ENCODE data around the gene S100A16.
"Not testable (repeated sequence)": the region's sequence is repeated elsewhere in the genome, so short reads cannot be mapped to it uniquely, and the experiment has no call there.

The S100A16 gene

DNA sequence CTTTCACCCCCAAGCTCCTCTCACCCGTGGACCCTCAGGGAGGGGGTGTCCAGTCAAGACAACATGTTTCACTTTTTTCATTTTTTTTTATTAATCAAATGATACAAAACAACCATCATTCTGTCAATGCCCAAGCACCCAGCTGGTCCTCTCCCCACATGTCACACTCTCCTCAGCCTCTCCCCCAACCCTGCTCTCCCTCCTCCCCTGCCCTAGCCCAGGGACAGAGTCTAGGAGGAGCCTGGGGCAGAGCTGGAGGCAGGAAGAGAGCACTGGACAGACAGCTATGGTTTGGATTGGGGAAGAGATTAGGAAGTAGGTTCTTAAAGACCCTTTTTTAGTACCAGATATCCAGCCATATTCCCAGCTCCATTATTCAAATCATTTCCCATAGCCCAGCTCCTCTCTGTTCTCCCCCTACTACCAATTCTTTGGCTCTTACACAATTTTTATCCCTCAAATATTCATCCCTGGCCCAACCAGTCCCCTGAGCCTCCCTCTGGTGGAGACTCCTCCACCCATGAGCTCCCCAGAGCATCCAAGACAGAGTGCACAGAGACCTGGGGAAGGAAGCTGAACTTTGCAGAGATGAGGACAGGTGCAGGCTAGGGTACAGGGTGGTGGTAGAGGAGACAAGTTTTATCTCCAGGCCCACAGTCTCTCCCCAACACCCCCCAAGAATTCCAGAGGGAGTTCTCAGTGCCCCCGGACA is 1.4 kb upstream of the S100A16 start:
- DNase-seq: no peak

DNA sequence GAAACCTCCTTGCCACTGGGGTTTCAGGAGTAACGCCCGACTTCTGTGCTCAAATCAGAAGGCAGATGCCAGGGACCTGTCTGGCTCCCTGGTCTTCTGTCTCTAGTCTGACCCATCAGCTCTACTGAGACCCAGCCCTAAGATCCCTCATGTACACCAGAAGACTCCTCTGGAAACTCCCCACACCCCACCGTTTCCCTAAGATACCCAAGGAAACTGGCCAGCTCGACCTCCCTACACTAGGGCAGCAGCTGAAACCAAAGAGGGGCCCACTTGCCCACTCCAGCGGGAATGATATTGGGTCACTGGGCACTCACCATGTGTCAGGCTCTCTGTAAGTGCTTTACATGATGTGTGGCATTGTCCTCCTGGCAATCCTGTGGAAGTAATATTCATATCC is 469 bp upstream of the S100A16 start:
- DNase-seq: no peak

DNA sequence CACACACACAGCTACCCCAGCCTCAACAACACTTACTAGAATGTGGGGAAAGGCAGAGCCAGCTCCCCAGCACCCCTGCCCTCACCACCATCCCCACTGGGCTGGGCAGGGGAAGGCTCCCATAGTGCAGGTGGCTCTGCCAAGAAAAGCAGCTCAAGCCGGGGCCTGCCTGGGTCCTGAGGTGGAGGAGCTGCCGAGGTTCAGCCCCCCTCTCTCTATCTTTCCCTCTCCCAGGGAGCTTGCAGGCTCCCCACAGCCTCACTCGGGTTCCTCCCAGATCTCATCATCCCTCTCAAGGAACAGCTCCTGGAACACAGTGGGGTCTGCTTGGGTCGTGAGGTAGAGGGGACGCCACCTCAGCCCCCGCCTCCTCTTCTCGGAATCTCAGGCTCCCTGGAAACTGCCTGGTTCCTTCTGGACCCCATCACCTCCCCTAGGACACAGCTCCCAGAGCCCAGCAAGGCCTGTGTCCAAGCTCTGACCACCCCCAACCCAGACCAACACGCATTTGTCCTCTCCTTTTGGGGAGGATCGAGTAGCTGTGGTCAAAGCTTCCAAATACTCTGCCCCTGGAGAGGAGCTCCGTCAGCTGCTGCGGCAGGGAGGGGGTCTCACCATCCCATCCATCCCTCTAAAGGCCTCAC is 704 bp downstream of the S100A16 start:
- DNase-seq: no peak

DNA sequence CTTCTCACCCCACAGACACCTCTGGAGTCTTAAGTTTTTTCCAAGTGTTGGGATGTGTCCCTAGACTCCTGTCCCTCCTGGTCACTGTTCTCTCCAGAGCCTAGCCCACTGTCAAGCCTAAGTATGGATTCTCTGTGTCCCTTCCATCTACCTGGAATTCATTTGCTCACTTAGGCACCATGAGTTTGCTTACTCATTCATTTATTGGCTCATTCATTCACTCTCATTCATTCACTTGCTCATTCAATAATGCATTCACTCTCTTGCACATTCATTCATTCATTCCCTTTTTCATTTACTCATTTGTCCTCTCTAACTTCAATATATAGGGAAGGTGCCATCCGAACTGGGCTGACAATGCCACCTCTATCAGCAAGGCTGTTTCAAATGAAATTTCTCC is 1.6 kb downstream of the S100A16 start:
- DNase-seq: no peak

DNA sequence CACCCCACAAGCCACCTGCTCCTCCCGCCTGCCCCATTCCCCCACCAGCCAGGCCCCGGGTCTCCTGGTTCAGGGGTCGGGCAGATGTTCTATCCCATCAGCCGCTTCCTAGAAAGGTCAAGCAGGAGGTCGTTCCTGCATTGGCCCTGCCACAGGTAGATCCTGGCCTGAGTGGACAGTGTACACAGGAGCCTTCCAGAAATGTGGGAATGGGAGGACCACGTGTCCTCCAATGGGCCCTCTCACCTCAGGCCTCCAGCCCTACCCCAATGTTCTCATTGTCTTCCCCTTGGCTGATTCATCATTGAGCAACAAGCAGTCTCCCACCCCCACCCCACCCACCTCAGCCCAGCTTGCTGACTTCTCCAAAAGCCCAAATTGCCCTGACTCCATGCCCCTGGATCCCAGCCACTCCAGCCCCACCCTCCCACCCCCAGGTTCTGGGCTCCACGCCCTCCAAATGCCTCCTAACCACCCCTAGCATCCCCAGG is 2.1 kb downstream of the S100A16 start:
- no peak for DNase-seq

DNA sequence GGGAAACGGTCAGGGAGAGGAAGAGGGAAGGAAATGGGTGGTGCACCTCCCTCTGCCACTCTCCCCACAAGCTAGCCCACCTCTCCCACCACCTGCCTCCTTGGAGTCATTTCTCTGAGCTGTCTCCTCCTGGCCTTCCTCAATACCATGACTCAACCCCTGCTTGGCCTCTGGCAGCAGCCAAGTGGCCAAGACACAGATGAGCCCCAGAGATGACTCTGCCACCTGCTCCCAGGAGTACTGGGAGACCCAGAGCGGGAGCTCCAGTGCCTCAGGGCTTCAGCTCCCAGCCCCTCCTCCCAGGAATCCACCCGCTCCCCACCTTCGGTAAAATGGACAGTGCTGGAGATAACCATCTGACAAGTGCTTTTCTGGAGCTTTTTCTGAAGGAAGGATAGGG is 2.6 kb downstream of the S100A16 start:
- no peak for DNase-seq

DNA sequence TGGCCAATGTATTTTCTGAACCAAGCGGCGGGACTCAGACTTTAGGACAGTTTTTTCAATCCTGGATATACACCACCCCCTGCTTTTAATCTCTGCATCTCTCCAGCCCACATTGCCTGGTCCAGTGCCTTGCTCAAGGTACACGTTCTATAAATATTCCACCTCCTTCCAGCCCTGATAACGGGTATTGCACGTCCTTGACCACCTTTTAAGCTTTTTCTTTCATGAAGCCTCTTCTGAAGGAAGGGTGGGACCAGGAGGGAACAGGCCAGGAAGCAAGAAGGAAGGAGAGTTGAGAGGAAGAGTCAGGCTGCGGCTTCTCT is 3.4 kb downstream of the S100A16 start:
- DNase-seq: no peak

DNA sequence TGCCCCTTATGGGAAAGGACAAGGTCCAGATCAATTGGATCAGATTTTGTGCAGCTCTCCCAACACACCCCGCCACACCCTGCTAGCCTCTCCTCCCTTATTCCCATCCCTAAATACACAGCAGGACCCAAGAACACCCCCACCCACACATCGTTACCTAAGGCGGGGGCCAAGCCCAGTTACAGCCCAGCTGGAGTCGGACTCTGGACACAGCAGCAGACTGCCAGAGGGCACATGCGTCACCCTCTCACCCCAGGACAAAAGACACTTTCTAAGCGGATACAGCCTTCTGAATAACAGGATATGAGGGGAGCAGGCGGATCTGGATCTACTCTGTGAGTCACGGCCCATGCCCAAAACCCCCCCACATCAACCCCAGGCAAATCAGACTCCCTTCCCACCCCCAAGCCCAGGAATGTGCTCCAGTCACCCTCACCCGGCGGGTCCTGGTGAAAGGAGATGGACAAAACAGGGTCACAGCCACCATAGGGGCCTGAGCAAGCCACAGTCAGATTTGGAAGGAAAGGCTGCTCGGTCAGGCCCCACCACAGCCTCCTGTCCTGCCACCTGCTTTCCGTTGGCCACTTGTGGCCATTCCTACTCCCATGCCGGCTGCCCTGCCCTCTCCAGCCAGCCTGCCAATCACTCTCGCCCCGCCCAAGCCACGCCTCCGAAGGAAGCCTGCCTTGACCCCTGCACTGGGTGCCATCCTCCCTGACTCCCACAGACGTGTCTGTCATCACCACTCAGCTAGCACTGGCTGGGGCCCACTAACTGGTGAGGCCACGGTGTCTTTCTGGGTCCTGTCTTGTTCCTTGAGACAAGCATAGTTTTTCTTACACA is 4.0 kb downstream of the S100A16 start:
- DNase-seq: no peak

DNA sequence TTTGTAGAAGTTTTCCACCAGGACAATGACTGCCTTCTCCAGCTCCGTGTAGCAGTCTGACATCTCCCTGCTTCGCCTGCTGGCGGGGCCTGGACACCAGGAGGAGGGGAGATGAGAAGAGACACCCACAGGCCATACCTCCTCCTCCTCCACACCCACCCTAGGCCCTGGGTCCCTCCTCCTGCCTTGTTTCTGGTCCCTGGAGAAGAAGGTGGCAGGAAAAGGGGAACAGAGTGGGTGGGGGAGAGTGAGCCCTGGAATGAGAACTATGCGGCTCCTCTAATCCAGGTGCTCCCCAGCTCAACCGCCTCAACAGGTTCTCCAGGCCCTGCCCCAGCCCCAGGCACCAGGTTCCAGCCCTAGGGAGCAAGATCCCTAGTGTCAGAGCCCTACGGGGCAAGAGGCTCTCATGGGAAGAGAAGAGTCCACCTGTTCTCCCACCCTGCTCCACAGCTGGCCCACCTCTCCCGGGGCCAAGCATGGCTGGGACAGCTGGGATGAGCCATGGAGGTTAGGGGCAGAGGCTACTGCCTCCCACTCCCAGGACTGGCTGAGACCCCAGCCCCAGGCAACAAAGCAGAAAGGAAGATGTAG is 4.8 kb downstream of the S100A16 start:
- DNase-seq: no peak

DNA sequence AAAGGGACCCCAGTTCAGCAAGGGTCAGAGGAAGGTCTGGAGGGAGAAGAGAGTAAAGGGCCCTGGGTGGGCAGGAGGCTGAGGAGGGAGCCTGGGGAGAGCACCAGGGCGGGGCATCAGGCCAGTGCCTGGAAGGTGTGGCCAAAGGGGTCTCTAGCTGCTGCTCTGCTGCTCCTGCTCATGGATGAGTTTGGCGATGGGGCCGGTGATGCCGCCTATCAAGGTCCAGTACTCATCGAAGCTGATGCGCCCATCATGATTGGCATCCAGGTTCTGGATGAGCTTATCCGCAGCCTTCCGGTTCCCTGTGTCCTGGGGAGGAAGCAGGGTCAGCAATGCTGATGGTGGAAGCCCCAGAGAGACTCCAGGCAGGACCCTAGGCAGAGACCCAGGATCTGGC is 5.6 kb downstream of the S100A16 start:
- no peak for DNase-seq

DNA sequence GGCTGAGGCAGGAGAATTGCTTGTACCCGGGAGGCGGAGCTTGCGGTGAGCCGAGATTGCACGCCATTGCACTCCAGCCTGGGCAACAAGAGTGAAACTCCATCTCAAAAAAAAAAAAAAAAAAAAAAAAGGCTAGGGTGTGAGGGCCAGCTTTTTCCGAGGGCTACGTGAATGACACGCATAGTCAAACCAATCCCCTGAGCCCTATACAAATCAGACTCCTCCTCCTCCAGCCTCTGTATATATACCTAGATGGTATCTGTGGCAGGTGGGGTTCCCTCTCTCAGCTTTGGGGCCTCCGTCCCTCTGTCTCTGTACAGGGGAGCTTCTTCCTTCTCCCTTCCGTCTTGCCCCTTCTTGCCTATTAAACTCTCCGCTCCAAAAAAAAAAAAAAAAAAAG is 6.7 kb downstream of the S100A16 start:
- no peak for DNase-seq

DNA sequence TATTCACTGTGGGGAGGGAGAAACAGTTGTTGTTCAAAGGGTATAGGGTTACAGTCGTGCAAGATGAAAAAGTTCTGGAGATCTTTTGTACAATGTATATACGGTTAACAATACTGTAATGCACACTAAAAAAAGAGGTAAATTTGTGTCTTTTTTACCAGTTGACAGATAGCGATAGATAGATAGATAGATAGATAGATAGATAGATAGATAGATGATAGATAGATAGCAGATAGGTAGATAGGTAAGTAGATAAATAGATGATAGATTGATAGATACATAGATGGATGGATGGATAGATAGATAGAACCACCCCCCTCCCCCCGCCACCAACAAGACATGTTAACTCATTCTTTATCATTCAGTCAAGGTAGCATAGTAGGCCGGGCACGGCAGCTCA is 10.2 kb downstream of the S100A16 start:
- DNase-seq: no peak

DNA sequence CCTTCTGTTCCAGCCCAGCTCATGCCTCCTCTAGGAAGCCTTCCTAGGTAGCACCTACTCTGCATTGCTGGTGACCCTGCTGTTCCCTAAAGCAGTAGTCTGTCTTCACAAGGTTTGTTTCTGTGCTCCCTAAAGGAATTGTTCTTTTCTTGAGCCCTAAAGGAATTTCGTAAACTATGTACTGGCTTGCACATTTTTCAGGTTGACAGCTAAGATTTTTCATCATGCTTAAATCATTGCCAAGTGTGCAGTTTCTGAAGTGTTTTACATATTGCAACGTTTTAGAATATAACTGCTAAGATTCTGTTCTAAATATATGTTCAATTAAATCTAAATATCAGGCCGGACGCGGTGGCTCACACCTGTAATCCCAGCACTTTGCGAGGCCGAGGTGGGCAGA is 13.1 kb downstream of the S100A16 start:
- no peak for DNase-seq

DNA sequence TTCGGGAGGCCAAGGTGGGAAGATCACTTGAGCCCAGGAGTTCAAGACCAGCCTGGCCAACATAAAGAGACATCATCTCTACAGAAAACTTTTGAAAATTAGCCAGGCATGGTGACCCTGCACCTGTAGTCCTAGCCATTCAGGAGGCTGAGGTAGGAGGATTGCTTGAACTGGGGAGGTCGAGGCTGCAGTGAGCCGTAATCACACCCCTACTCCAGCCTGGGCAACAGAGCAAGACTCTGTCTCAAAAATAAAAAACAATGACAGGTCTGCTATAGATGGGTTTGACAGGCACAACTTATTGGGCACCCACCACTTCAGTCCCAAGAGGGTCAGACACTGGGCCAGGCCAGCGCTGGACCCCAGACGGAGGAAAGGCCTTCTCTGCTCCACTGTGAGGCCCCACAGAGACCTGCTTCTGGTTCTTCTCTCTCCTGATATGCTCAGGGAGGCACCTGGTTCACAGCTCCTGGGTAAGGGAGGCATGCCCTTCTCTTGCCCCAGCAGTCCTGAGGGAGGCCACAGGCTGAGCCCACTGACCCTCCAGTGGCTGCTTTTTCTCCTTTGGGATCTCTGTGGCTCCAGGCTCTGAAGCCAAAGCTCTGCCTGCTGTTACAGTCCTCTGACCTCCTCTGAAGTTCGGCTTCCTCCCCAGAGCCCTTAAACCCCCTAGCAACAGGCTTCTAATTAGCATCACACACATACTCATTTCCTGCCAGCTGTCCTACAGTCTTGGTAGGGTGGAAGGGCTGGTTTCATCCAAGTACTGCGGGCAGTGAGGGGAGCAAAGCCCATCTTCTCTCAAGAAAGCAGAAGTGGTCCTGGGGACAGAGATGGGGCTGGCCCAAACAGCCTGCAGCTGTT is 14.4 kb downstream of the S100A16 start:
- peak; percentile 73 to 87 for DNase-seq

DNA sequence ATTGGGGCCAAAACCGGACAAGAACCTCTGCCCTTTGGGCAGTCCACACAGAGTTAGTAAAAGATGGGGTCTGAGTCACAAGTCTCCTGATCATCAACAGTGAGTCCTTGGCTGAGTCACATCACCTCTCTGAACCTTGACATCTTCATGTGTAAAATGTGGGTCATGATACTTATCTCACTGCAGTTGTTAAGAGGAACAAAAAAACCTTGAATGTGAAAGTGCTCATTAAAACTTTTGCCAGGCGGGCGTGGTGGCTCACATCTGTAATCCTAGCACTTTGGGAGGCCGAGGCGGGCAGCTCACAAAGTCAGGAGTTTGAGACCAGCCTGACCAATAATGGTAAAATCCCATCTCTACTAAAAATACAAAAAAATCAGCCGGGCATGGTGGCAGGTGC is 15.7 kb downstream of the S100A16 start:
- DNase-seq: no peak

DNA sequence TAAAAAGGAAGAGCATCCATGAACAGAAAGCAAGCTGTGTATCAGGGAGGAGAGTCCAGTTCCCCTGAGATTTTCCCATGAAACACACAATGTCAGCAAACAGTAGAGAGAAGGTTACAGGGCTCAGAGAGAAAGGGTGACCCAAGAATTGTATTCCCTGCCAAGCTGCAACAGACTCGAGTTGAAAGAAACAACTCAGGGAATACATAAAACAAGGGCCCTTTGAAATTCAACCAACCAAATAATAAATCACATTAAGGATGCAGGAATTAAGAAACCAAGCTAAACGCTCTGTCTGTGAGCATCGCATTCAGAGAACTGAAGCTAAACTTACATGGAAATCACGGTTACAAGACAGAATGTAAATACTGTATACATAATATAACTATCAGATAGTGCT is 20.2 kb downstream of the S100A16 start:
- no peak for DNase-seq

DNA sequence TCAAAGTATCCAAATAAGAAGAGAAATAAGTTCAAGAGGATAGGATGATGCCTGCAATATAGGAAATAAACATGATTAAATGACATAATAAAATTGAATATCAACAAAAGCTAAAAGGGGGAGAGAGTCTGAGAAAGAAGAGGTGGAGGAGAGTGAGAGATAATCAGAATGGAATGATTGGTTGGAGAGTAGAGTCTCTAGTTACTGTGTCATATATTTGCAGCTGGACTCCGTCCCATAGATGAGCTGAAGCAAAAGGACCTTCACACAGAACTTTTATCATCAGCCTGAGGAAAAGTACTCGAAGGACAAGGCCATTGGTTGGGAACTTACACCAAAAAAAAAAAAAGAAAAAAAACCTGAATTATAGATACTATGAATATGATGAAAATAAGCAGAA is 24.5 kb downstream of the S100A16 start:
- DNase-seq: no peak

DNA sequence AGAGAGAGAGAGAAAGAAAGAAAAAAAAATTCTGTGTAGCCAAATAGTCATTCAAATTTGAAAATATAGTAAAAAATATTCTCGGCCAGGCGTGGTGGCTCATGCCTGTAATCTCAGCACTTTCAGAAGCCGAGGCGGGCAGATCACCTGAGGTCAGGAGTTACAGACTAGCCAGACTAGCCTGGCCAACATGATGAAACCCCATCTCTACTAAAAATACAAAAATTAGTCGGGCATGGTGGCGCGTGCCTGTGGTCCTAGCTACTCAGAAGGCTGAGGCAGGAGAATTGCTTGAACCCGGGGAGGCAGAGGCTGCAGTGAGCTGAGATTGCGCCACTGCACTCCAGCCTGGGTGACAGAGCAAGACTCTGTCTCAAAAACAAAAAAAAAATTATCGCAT is 24.9 kb downstream of the S100A16 start:
- not testable (repeated sequence) for DNase-seq

DNA sequence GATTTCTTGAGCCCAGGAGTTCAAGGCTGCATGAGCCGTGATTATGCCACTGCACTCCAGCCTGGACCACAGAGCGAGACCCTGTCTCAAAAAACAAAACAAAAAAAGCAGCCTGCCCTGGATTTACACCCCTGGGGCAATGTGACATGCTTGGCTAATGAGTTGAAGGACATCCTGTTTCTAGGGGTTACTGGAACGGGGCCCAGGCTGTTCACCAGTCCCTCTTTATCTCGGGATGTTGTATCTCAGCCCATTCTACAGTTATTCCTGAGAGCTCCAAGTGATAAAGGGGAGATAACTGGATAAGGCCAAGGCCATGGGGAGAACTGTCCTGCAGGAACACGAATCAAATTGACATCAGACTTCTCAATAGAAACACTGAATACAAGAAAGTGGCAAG is 25.6 kb downstream of the S100A16 start:
- DNase-seq: no peak

DNA sequence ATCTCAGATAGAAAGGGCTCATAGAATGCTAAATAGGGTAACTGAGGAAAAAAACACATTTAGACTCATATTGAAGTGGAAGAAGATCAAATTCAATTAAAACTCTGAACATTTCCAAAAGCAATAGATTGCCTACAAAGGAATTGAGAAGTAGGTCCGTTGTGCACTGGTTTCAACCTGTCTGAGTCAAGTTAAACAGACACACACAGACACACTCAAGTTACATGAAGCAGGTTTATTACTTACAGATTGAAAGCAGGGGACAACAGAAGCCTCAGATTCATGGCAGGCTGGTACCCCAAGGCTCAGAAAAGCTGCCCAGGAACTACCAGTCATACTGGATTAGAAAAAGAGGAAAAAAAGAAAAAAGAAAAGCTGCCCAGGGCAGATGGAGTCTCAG is 26.6 kb downstream of the S100A16 start:
- DNase-seq: no peak

DNA sequence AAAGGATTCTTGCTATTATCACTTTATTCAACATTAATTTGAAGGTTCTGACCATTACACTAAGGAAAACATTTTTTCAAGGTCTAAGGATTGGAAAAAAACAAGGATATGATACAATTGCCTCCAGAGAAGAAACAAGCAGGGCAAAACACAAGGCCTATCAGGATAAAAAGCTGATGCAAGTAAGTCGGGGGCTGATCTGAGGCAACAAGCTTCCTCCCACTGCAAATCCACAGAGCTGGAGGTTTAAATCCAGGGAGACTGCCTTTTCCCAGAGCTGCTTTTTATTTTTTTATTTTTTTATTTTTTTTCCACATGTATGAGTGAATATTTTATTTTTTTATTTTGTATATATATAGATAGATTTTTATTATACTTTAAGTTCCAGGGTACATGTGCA is 27.9 kb downstream of the S100A16 start:
- DNase-seq: no peak

DNA sequence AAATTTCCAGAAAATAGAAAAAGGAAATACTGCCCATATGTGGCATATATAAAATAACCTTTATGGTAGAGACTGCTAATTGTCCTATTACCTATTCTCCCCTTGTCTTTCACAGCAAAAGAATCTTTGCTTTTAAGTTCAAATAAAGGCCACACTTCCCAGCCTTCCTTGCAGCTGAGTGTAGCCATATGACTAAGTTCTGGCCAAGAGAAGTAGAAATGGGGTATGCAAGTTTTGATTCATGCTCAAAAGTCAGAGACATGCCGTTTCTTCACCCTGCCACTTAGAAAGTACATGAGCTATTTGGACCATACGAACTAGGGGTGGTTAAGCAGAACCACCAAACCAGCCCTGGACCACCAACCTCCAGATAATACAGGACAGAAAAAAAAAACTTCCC is 29.0 kb downstream of the S100A16 start:
- DNase-seq: no peak

DNA sequence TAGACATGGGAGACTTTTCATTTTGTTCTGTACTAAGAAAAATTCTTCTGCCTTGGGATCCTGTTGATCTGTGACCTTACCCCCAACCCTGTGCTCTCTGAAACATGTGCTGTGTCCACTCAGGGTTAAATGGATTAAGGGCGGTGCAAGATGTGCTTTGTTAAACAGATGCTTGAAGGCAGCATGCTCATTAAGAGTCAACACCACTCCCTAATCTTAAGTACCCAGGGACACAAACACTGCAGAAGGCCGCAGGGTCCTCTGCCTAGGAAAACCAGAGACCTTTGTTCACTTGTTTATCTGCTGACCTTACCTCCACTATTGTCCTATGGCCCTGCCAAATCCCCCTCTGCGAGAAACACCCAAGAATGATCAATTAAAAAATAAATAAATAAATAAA is 29.4 kb downstream of the S100A16 start:
- DNase-seq: peak in 1 of 2 experiments; percentile 21

Data from NCI-H524 (cell line).